ENCODE results near the gene PRR20A. TPM values are rescaled to one million over a fixed set of nuclear protein-coding genes. Genes with fewer than 3 reads are reported as not detected.
"Not testable (repeated sequence)": the region's sequence is repeated elsewhere in the genome, so short reads cannot be mapped to it uniquely, and the experiment has no call there.

The PRR20A gene
- total RNA-seq (not detected), polyA plus RNA-seq (not detected)
- long read RNA-seq, donor 1 = 0 reads
- long read RNA-seq, donor 2 = 0 reads
- long read RNA-seq, donor 3 = 0 reads
- long read RNA-seq, donor 4 = 0 reads
- long read RNA-seq, donor 5 = 0 reads
- long read RNA-seq, donor 6 = 0 reads
- long read RNA-seq, donor 7 = 0 reads
- long read RNA-seq, donor 8 = 0 reads
- long read RNA-seq, donor 9 = 0 reads
- long read RNA-seq, donor 10 = 0 reads

GRCh38 chr13:57140235-57140968 lies at the start of gene PRR20A:
PRR20A (plus strand) TSS chr13:57140918; CDS start chr13:57141305, 387 bp downstream.
- WGBS, 5 donors = 89 to 98% (median 96%) methylated on average over 8 to 14 of the region's 34 CpGs
- DNase-seq; intact Hi-C loops (cut with DNase I; ENCODE audit: low total_unique reads); H3K27me3 ChIP-seq; H3K4me1 ChIP-seq; H3K9me3 ChIP-seq; H3K36me3 ChIP-seq; H3K27ac ChIP-seq; H3K4me3 ChIP-seq: not testable (repeated sequence)

DNA sequence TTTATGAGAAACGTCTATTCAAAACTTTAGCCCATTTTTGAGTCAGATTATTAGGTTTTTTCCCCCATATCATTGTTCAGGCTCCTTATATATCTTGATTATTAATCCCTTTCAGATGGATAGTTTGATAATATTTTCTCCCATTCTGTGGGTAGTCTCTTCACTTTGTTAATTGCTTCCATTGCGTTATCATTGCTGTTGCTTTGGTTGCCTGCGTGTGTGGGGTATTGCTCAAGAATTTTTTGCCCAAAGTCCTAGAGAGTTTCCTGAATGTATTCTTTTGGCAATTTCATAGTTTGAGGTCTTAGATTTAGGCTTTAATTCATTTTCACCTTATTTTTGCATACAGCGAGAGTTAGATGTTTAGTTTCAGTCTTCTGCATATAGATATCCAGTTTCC lies 25.8 kb upstream of the PRR20A start:
- 89 to 94% (median 93%) methylated on average over 4 of the region's 4 CpGs for WGBS, 5 donors
- Histone ChIP-seq H3K4me1 (no peaks in the 10 kb centered on the region), H3K27me3 (no peaks in the 10 kb centered on the region), H3K9me3 (peaks cover 0 to 35% (median 19%) of the 10 kb centered on the region in 4 donors), H3K27ac (no peak overlapping the region), H3K4me3 (no peak overlapping the region), H3K36me3 (no peaks in the 10 kb centered on the region)
- intact Hi-C loops (cut with DNase I; ENCODE audit: low total_unique reads) = no loop called here
- no peak for DNase-seq
- TF ChIP-seq POLR2A (IDR thresholded peaks at IDR 0.05) (no peak), POLR2AphosphoS5 (IDR thresholded peaks at IDR 0.05) (no peak), EP300 (IDR thresholded peaks at IDR 0.05) (no peak)
- TF ChIP-seq, protein P1, sequence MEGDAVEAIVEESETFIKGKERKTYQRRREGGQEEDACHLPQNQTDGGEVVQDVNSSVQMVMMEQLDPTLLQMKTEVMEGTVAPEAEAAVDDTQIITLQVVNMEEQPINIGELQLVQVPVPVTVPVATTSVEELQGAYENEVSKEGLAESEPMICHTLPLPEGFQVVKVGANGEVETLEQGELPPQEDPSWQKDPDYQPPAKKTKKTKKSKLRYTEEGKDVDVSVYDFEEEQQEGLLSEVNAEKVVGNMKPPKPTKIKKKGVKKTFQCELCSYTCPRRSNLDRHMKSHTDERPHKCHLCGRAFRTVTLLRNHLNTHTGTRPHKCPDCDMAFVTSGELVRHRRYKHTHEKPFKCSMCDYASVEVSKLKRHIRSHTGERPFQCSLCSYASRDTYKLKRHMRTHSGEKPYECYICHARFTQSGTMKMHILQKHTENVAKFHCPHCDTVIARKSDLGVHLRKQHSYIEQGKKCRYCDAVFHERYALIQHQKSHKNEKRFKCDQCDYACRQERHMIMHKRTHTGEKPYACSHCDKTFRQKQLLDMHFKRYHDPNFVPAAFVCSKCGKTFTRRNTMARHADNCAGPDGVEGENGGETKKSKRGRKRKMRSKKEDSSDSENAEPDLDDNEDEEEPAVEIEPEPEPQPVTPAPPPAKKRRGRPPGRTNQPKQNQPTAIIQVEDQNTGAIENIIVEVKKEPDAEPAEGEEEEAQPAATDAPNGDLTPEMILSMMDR (IDR thresholded peaks at IDR 0.05) = no peak

GRCh38 chr13:57123681-57124080 lies 17.0 kb upstream of the PRR20A start:
- TF ChIP-seq, protein P1 (IDR thresholded peaks at IDR 0.05) = no peak
- no peak for TF ChIP-seq EP300 (IDR thresholded peaks at IDR 0.05)
- TF ChIP-seq POLR2A (IDR thresholded peaks at IDR 0.05) = no peak
- TF ChIP-seq POLR2AphosphoS5 (IDR thresholded peaks at IDR 0.05) = no peak
- WGBS, 5 donors = 31 to 69% (median 58%) methylated on average over 1 of the region's 1 CpG

DNA sequence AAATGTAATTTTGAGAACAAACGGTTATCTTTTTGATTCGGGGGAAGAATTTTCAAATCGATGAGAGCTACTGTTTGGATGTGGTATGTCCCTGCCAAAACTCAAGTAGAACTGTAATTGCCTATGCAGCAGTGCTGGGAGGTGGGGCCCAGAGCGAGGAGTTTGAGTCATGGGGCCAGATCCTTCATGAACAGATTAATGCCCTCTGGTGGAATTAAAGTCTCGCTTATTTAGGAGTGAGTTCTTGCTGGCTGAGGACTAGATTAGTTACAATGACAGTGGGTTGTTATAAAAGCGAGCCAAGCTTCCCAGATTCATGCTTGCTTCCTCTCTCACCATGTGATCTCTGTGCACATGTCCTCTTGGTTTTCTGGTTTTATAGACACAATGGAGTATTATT lies 11.8 kb upstream of the PRR20A start:
- H3K4me1 ChIP-seq = no peaks in the 10 kb centered on the region
- 81 to 86% (median 85%) methylated on average over 6 of the region's 6 CpGs for whole genome bisulfite sequencing, 5 donors
- H3K36me3 ChIP-seq = no peaks in the 10 kb centered on the region
- H3K4me3 ChIP-seq = no peak overlapping the region
- H3K27me3 ChIP-seq = no peaks in the 10 kb centered on the region
- H3K27ac ChIP-seq = no peak overlapping the region
- no peak for DNase-seq
- peaks cover 0 to under 1% (median 0%) of the 10 kb centered on the region in 4 donors for H3K9me3 ChIP-seq
- TF ChIP-seq POLR2AphosphoS5 (IDR thresholded peaks at IDR 0.05) (no peak), EP300 (IDR thresholded peaks at IDR 0.05) (no peak), POLR2A (IDR thresholded peaks at IDR 0.05) (no peak)
- TF ChIP-seq, protein P1 (IDR thresholded peaks at IDR 0.05) = no peak
- intact Hi-C loops (cut with DNase I; ENCODE audit: low total_unique reads) = no loop called here

More at GRCh38 chr13:57123681-57124080, 17.0 kb upstream of the PRR20A start:
- Histone ChIP-seq H3K9me3 (peaks cover 0 to 7% (median 6%) of the 10 kb centered on the region in 4 donors), H3K27ac (no peak overlapping the region), H3K4me1 (no peaks in the 10 kb centered on the region), H3K36me3 (no peaks in the 10 kb centered on the region), H3K4me3 (no peak overlapping the region), H3K27me3 (no peaks in the 10 kb centered on the region)
- peak in 1 of 2 donors; percentile 71 for DNase-seq
- intact Hi-C loops (cut with DNase I; ENCODE audit: low total_unique reads) = no loop called here

DNA sequence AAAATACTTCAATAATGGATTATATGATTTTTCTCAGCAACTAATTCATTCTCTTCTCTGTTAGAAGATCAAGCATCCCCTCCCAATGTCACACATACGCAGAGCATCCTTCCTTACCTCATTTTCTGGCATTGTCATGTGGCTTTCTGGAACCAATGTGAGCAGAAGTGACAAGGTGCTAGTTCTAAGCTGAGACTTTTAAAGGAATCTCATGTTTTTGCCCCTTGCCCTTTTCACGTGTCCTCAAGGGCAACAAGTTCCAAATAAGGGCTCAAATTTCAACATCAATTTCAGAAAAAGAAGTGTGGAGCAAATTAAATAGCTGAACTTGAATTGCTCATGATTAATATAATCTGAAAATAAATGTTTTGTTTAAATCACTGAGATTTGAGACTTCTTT lies 4.6 kb upstream of the PRR20A start:
- intact Hi-C loops (cut with DNase I; ENCODE audit: low total_unique reads) = no loop called here
- Histone ChIP-seq H3K27ac (no peak overlapping the region), H3K4me1 (no peaks in the 10 kb centered on the region), H3K27me3 (no peaks in the 10 kb centered on the region), H3K4me3 (no peak overlapping the region), H3K9me3 (peaks cover 0 to 8% (median 0%) of the 10 kb centered on the region in 4 donors), H3K36me3 (no peaks in the 10 kb centered on the region)
- WGBS, 5 donors = 47 to 60% (median 55%) methylated on average over 2 of the region's 2 CpGs
- no peak for TF ChIP-seq POLR2AphosphoS5 (IDR thresholded peaks at IDR 0.05)
- no peak for TF ChIP-seq POLR2A (IDR thresholded peaks at IDR 0.05)
- TF ChIP-seq, protein P1 (IDR thresholded peaks at IDR 0.05) = no peak
- TF ChIP-seq EP300 (IDR thresholded peaks at IDR 0.05) = no peak
- DNase-seq = no peak

All from stomach (tissue), 19 donors.